GM13976 (cell line): ENCODE results near the gene A4GALT.
"Not testable (repeated sequence)": the region's sequence is repeated elsewhere in the genome, so short reads cannot be mapped to it uniquely, and the experiment has no call there.

Experiments used
- DNase-seq: peaks from one replicate; pipeline ENCODE4 v3.0.0; 2012; ENCODE audit warnings: low spot score
- CTCF ChIP-seq: IDR thresholded peaks from 2 replicates; pipeline ENCODE4 v1.5.1; 2012; ENCODE audit warnings: borderline replicate concordance, mild to moderate bottlenecking; ENCODE audit not compliant: insufficient read depth; ENCODE audit errors: extremely low read depth, missing control alignments, control extremely low read depth
- in situ Hi-C: fragments of 300-500 bp; cut with MboI; formaldehyde crosslinking; loops from one replicate; pipeline ENCODE4 v1.12.0; 2022; ENCODE audit warnings: low sequenced_read_pairs, mixed read lengths, inconsistent platforms; ENCODE audit not compliant: unreplicated experiment

Gene A4GALT

GRCh38 chr22:42752230-42752746 lies 31.6 kb upstream of the A4GALT start:
- no peak for TF ChIP-seq CTCF
- DNase-seq = peak; percentile 52
- in situ Hi-C loops = no loop called here

- DNase-seq, in situ Hi-C loops: not testable (repeated sequence)
Measured at GRCh38 chr22:42750421-42750820, 29.8 kb upstream of the A4GALT start.

- TF ChIP-seq CTCF = no peak
- in situ Hi-C loops = no loop called here
- DNase-seq = no peak
Measured at GRCh38 chr22:42747701-42748513, 27.2 kb upstream of the A4GALT start.

- in situ Hi-C loops = no loop called here
- DNase-seq = peak; percentile 12
- TF ChIP-seq CTCF = no peak
Measured at GRCh38 chr22:42745118-42745517, 24.4 kb upstream of the A4GALT start.

- no peak for TF ChIP-seq CTCF
- in situ Hi-C loops = no loop called here
- peak; percentile 20 for DNase-seq
Measured at GRCh38 chr22:42743501-42743991, 22.9 kb upstream of the A4GALT start.

- no peak for TF ChIP-seq CTCF
- DNase-seq = peak; percentile 30
Measured at GRCh38 chr22:42742940-42743339, 22.3 kb upstream of the A4GALT start.

GRCh38 chr22:42740320-42740719 lies 19.6 kb upstream of the A4GALT start:
- DNase-seq, in situ Hi-C loops: not testable (repeated sequence)

More at GRCh38 chr22:42742940-42743339, 22.3 kb upstream of the A4GALT start:
- in situ Hi-C loops = no loop called here

- peak; percentile 34 for DNase-seq
- no peak for TF ChIP-seq CTCF
- in situ Hi-C loops = no loop called here
Measured at GRCh38 chr22:42734406-42734805, 13.7 kb upstream of the A4GALT start.

- in situ Hi-C loops, DNase-seq: not testable (repeated sequence)
Measured at GRCh38 chr22:42733394-42733793, 12.7 kb upstream of the A4GALT start.
